DMS 273 treated with DMSO at 0.1 percent for 48 hours (cell line): Measurements from ENCODE around the gene GPR107.
A peak's percentile ranks its signal among the peaks of the same experiment; 100 is the strongest.

Experiments used
- DNase-seq: peaks from one replicate; lab custom pipeline; 2025; lab: John Stamatoyannopoulos, UW

GPR107 gene

DNA sequence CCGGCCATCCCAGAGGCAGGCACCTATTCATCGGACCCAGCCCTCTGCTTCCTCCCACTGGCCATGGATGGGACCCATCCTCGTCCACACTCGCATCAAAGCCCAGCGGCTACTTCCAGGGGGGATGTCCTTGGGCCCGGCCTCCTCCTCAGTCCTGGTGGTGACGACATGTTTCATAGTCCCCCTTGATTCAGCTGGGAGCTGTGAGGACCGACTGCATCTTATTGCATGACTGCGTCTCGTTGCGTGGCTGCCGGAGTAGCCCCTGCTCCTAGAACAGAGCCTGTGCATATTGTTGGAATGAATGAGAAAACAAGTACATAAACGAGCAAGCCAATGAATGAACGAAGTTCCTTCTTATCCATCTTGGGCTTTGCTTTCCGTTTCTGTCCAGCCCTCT lies 131.3 kb downstream of the GPR107 start:
- DNase-seq = no peak

DNA sequence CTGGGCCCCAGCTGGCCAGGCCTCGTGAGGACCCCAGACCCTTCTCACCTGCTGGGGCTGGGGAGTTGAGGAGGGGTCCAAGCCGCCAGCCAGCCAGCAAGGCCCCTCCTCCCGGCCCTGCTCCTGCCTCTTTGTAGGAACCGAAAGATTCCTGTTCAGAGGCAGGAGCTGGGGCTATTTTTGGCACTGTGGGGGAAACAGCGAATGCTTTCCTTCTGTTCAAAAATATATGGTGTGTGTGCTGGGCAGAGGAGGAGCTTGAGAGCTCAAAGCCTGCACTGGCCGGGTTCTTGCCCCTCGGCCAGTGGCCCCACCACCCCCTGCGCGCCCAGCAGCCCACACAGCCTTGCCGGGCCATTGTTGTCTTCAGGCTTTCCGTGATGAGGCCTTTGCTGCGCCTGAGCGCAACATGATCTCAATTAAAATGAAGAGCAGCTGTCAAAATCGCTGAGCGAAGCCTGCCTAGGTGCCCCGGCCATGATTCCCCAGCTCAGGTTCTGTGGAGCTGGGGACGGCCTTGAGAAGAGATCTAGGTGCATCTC lies 131.9 kb downstream of the GPR107 start:
- no peak for DNase-seq

DNA sequence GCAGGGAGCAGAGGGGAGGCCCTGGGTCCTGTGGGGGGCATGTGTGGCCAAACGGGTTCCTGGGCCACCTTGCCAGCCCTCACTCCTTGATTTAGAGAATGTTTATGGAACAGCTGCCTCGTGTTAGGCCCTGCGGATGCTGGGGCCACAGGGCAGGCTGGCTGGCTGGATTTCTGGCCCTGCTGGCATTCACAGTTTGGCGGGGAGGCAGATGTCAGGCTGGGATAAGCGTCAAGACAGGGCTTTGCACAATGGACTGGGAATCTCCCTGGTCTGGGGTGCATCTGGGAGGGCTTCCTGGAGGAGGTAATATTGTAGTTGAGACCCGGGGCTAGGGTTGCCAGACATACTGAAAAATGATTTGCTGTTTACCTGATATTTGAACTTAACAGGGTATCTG lies 132.3 kb downstream of the GPR107 start:
- peak; percentile 46 for DNase-seq

DNA sequence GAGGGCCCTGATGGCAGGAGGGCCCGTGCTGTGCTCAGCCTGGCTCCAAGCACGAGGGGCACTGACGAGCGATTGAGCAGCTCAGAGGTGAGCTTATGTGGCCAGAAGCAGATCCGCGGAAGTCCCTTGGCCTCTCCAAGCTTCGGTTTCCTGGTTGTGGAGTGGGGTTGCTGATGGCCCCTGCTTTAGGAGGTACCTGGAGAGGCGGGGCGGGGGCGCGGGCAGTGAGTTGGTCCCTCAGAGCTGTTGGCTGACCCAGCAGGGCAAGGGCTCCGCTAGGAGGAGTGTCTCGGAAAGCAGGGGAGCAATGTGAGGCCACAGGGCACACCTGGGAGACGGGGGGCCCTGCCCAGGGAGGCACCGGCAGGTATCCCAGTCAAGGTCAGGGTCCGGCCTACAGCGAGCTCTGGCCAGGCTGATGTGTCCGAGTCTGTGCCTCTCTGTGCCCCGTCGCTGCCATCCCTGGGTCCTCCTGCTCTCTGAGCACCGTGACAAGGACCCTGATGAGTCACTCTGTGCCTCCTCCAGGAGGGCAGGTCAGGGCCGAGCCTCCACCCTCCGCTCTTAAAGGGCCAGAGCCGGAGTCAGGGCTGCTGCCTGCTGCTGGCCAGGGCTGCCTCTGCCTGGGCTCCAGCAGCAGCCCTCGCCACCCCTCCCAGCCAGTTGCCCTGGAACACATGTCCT lies 133.3 kb downstream of the GPR107 start:
- no peak for DNase-seq

DNA sequence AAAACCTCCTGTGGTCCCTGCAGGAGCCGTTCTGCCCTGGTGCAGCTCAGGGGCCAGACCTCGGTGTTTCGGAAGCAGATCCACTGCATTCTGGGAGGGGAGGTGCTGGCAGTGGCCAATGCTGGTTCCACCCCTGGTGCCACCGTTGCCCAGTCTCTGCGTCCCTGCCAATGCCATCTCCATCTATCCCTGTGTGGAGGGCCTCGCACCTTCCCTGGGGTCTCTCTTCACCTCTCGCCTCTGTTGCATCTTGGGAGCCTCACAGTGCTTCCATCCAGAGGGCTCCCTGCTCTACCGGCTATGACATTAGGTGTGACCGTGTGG lies 133.8 kb downstream of the GPR107 start:
- DNase-seq = no peak

DNA sequence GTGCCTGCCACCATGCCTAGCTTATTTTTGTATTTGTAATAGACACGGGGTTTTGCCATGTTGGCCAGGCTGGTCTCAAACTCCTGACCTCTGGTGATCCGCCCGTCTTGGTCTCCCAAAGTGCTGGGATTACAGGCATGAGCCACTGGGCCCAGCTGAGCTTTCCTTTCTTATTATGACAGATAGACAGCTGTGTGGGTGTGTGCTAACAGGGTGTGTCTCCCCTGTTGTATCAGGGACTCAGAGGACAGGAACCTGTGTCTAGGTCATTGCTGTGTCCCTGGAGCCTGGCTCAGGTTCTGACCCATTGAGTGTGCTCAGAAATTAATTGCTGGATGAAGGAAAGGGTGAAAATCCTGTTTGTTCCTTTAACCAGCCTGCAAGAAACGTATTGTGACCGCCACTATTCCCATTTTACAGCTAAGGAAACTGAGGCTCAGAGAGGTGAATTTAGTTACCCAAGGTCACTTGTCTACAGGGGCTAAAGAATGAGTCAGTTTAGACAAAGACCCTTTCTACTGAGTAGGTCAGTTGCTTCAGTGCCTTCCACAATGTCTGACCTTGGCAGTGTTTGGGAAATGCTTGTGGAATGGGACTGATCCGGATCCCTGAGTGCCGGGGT lies 135.3 kb downstream of the GPR107 start:
- DNase-seq = no peak
